Measurements from ENCODE around the gene TFDP1.

DNA sequence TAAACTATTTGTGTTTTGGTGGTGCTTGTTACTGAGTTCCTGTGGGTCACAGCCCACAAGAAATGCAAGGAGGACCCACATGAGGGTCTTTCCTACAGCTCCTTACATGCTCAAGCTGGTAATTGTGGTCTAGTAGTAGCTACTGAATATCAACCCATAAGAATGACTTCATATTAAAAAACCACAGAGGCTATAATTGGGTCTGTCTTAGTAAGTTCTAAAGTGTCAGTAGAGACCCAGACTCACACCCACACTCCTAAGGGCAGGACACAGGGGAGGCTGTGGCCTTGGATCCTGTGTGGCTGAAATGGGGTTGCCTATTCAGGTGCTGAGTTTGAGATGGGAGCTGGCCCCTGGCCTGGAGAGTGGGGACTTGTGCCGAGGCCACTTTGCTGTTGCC, 19.6 kb downstream of the TFDP1 start:
- TF ChIP-seq CTCF (IDR thresholded peaks at IDR 0.05) (no peak), POLR2AphosphoS5 (IDR thresholded peaks at IDR 0.05) (no peak), POLR2A (IDR thresholded peaks at IDR 0.05; ENCODE audit: low read depth) (no peak)
